Uterus (tissue), 4 donors: ENCODE data around the gene ABCC11. TPM values are rescaled to one million over a fixed set of nuclear protein-coding genes. Genes with fewer than 3 reads are reported as not detected.

Source experiments
- DNase-seq, 2 donors: peaks; one replicate each; pipeline ENCODE4 v3.0.0-alpha.2; 2019 to 2020
- H3K27ac ChIP-seq, 2 donors: fragments of 200-600 bp; sonication (generic); 1 replicate in 1 of 2; 2 replicates in 1 of 2; pipeline ENCODE4 v1.5.1; 2016 to 2018
- H3K27me3 ChIP-seq, 2 donors: fragments of 200-600 bp; sonication (generic); one replicate each; pipeline ENCODE4 v1.5.1; 2018 to 2019; ENCODE audit warnings: control low read depth in 1 of 2
- H3K36me3 ChIP-seq, 2 donors: fragments of 200-600 bp; sonication (generic); one replicate each; pipeline ENCODE4 v1.5.1; 2019; ENCODE audit warnings: control low read depth in 1 of 2
- H3K4me1 ChIP-seq, 2 donors: fragments of 200-600 bp; sonication (generic); one replicate each; pipeline ENCODE4 v1.5.1; 2018 to 2019; ENCODE audit warnings: control low read depth in 1 of 2
- H3K4me3 ChIP-seq, 2 donors: fragments of 200-600 bp; sonication (generic); 1 replicate in 1 of 2; 2 replicates in 1 of 2; pipeline ENCODE4 v1.5.1; 2018 to 2019; ENCODE audit warnings: mild to moderate bottlenecking in 1 of 2
- H3K9me3 ChIP-seq, 2 donors: fragments of 200-600 bp; sonication (generic); one replicate each; pipeline ENCODE4 v1.5.1; 2019; ENCODE audit warnings: control low read depth in 1 of 2
- POLR2A ChIP-seq, 2 donors: fragments of 450-650 bp; IDR thresholded peaks; one replicate each; pipeline ENCODE4 v1.6.1; 2016; ENCODE audit warnings: antibody characterized with exemption in 2 of 2, mild to moderate bottlenecking in 1 of 2, moderate library complexity in 1 of 2
- intact Hi-C: fragments of 100-400 bp; cut with DNase I; formaldehyde crosslinking; loops from one replicate; pipeline ENCODE4 v1.15.1; 2023; ENCODE audit warnings: low total_unique reads
- total RNA-seq, 4 donors: library from RNA; depleted of rRNA in 3 of 4; stranded (reverse); fragments of >200 nt in 3 of 4; gene quantifications; one replicate each; pipeline versions ENCODE4 v1.1.0 to v1.2.4, GENCODE V29; 2014 to 2023
- TF ChIP-seq, protein P1 (sequence below), 4 experiments: fragments of 200-600 bp in 2 of 4; fragments of 450-650 bp in 2 of 4; sonication (generic) in 2 of 4; IDR thresholded peaks; one replicate each; pipeline ENCODE4 v1.5.1; 2016 to 2019; ENCODE audit warnings: antibody characterized with exemption in 4 of 4, mild to moderate bottlenecking in 2 of 4, moderate library complexity in 1 of 4
- donor health status: DM: yes; HTN: yes; CAD: no.

The ABCC11 gene
- total RNA-seq, 4 donors from 2014 or later: 0.48 TPM; not detected in 3

DNA sequence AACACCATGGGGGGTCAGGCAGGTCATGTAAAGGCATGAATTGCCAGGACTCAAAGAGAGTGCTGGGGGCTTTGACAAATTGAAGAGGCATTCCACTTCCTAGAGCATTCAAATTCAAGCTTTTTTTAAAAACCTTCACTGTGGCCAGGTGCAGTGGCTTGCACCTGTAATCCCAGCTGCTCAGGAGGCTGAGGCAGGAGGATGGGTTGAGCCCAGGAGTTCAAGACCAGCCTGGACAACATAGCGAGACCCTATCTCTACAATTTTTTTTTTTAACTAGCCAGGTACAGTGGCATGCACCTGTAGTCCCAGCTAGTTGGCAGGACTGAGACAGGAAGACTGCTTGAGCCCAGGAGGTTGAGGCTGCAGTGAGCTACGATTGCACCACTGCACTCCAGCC is 108.8 kb downstream of the ABCC11 start:
- Histone ChIP-seq H3K27ac (no peak overlapping the region), H3K36me3 (no peaks in the 10 kb centered on the region), H3K4me1 (no peaks in the 10 kb centered on the region), H3K9me3 (no peaks in the 10 kb centered on the region), H3K27me3 (no peaks in the 10 kb centered on the region), H3K4me3 (no peak overlapping the region)
- TF ChIP-seq POLR2A (IDR thresholded peaks at IDR 0.05): no peak
- TF ChIP-seq, protein P1, sequence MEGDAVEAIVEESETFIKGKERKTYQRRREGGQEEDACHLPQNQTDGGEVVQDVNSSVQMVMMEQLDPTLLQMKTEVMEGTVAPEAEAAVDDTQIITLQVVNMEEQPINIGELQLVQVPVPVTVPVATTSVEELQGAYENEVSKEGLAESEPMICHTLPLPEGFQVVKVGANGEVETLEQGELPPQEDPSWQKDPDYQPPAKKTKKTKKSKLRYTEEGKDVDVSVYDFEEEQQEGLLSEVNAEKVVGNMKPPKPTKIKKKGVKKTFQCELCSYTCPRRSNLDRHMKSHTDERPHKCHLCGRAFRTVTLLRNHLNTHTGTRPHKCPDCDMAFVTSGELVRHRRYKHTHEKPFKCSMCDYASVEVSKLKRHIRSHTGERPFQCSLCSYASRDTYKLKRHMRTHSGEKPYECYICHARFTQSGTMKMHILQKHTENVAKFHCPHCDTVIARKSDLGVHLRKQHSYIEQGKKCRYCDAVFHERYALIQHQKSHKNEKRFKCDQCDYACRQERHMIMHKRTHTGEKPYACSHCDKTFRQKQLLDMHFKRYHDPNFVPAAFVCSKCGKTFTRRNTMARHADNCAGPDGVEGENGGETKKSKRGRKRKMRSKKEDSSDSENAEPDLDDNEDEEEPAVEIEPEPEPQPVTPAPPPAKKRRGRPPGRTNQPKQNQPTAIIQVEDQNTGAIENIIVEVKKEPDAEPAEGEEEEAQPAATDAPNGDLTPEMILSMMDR (IDR thresholded peaks at IDR 0.05): no peak
- intact Hi-C loops: no loop called here
- DNase-seq: no peak

DNA sequence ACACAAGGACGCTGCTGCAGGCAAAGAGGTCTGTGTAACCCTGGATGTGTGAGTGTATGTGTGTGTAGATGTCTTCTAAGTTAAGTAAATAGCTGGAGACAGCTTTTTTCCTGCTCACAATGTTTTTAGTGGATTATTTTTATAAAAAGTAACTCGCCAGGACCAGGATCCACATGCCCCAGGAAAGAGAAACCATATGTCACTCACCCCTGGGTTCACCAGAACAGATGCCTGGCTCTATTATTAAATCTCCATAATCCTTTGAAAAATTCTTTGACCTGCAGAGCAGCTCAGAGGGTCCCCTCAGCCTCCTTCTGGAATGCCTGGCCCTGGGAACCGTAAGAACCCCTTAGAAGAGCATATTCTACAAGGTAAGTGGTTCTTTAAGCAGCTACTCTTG is 109.5 kb downstream of the ABCC11 start:
- Histone ChIP-seq H3K9me3 (no peaks in the 10 kb centered on the region), H3K4me3 (no peak overlapping the region), H3K36me3 (no peaks in the 10 kb centered on the region), H3K27ac (no peak overlapping the region), H3K27me3 (no peaks in the 10 kb centered on the region), H3K4me1 (no peaks in the 10 kb centered on the region)
- TF ChIP-seq POLR2A (IDR thresholded peaks at IDR 0.05): no peak
- TF ChIP-seq, protein P1 (IDR thresholded peaks at IDR 0.05): no peak
- no peak for DNase-seq
- intact Hi-C loops: no loop called here

DNA sequence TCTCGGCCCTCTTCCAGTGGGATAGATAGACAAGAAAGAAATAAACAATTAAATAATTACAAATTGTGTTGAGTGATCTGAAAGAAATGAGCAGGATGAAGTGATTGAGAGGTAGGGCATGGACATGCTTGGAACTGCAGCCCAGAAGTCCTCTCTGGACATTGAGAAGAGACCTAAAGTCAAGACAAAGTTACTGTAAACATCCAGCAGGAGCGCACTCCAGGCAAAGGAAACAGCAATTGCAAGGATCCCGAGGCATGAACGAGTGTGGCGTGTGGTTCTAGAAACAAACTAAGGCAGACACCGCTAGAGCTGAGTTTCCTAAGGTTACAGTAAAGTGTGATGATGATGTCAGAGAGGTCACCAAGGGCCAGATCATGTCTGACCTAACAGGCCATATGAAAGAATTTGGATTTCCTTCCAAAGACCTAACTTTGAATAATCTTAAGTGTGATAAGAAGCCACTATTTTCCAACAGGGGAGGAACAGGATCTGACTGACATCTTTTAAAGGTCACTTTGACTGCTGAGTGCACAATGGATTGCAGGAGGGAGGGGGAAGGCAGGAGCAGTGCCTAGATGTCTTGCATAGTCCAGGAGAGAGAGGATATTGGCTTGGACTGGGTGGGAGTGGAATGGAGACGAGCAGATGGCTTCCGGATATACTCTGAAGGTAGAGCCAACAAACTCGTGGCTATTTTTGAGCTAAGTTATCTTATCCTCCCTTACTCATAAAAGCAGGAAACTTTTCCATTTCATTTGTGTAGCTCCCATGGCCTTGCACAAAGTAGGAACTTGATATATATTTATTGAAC is 110.6 kb downstream of the ABCC11 start:
- Histone ChIP-seq H3K4me1 (no peaks in the 10 kb centered on the region), H3K27me3 (no peaks in the 10 kb centered on the region), H3K9me3 (no peaks in the 10 kb centered on the region), H3K36me3 (no peaks in the 10 kb centered on the region), H3K27ac (no peak overlapping the region), H3K4me3 (no peak overlapping the region)
- TF ChIP-seq, protein P1 (IDR thresholded peaks at IDR 0.05): no peak
- no peak for TF ChIP-seq POLR2A (IDR thresholded peaks at IDR 0.05)
- DNase-seq: no peak
- intact Hi-C loops: no loop called here

DNA sequence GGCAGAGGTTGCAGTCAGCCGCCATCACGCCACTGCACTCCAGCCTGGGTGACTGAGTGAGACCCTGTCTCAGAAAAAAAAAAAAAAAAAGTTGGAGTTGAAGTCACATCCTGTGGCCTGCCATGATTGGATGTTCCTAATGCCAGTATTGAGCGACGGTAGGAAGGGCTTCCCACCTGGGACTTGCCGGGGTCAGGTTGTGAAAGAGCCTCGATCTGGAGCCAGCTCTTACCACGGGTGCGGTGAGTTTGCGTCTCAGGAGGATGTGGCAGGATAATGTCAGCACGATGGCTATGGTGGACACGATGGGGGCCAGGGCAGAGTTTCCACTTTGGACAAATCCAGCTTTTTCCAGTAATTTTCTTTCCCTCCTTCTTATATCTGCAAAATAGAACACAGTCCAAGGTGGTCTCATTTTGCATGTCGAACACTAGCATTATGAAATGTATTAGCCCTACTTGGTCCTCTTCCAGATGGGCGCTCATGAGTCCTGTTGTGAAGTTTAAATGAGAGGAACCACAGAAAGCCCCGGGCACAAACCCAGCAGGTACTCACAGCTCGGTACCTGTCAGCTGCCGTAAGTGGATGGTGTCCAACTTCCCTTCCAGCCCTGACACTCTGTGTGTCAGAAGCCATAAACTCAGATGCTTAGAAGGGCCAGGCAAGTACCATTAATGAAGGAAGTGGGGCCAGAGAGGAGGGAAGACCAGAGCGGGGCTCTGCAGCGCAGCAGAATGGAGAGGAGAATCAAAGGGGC is 113.7 kb downstream of the ABCC11 start:
- Histone ChIP-seq H3K4me1 (no peaks in the 10 kb centered on the region), H3K4me3 (no peak overlapping the region), H3K27me3 (no peaks in the 10 kb centered on the region), H3K27ac (no peak overlapping the region), H3K36me3 (no peaks in the 10 kb centered on the region), H3K9me3 (no peaks in the 10 kb centered on the region)
- intact Hi-C loops: no loop called here
- DNase-seq: no peak
- TF ChIP-seq, protein P1 (IDR thresholded peaks at IDR 0.05): no peak
- TF ChIP-seq POLR2A (IDR thresholded peaks at IDR 0.05): no peak

DNA sequence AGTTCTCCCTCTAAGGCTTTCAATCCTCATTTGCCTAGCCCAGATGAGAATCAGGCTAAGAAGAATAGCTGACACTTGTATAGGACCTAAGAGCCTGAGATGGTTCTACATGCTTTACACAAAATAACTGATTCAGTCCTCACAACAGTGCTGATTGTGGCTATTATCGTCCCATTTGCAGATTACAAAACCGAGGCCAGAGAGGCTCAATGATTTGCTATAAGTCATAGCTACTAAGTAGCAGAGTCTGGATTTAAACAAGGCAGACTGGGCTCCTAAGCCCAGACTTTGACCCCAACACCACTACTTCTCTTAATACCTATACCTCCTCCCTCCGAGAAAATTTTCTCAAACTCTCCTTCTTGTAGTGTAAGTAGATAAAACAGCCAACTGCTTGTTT is 114.6 kb downstream of the ABCC11 start:
- Histone ChIP-seq H3K36me3 (no peaks in the 10 kb centered on the region), H3K4me3 (no peak overlapping the region), H3K4me1 (no peaks in the 10 kb centered on the region), H3K9me3 (no peaks in the 10 kb centered on the region), H3K27ac (no peak overlapping the region), H3K27me3 (no peaks in the 10 kb centered on the region)
- TF ChIP-seq POLR2A (IDR thresholded peaks at IDR 0.05): no peak
- TF ChIP-seq, protein P1 (IDR thresholded peaks at IDR 0.05): no peak
- intact Hi-C loops: no loop called here
- DNase-seq: no peak
